Stomach smooth muscle (tissue), 2 donors: ENCODE data around the gene ERC2.

Experiments used
- H3K27ac ChIP-seq: one replicate; pipeline ENCODE4 v1.7.0; 2013; ENCODE audit warnings: mild to moderate bottlenecking, low read length, inconsistent platforms
- H3K27me3 ChIP-seq, 2 donors: one replicate each; pipeline ENCODE4 v1.7.0; 2013; ENCODE audit warnings: low read length in 2 of 2; ENCODE audit not compliant: insufficient read depth in 2 of 2, control insufficient read depth in 1 of 2
- H3K36me3 ChIP-seq, 2 donors: one replicate each; pipeline ENCODE4 v1.7.0; 2013; ENCODE audit warnings: low read length in 2 of 2; ENCODE audit not compliant: control insufficient read depth in 2 of 2, insufficient read depth in 2 of 2
- H3K4me1 ChIP-seq: one replicate; pipeline ENCODE4 v1.7.0; 2013; ENCODE audit warnings: low read length; ENCODE audit not compliant: control insufficient read depth, insufficient read depth
- H3K4me3 ChIP-seq, 2 donors: one replicate each; pipeline ENCODE4 v1.7.0; 2013; ENCODE audit warnings: low read length in 2 of 2
- H3K9ac ChIP-seq, 2 donors: one replicate each; pipeline ENCODE4 v1.7.0; 2013; ENCODE audit warnings: low read length in 2 of 2, mild to moderate bottlenecking in 1 of 2
- H3K9me3 ChIP-seq, 2 donors: one replicate each; pipeline ENCODE4 v1.7.0; 2013; ENCODE audit warnings: low read length in 2 of 2; ENCODE audit not compliant: control insufficient read depth in 2 of 2
- donor health status: healthy.
- donor health status: Pancreatic carcinoma.

ERC2 gene

DNA sequence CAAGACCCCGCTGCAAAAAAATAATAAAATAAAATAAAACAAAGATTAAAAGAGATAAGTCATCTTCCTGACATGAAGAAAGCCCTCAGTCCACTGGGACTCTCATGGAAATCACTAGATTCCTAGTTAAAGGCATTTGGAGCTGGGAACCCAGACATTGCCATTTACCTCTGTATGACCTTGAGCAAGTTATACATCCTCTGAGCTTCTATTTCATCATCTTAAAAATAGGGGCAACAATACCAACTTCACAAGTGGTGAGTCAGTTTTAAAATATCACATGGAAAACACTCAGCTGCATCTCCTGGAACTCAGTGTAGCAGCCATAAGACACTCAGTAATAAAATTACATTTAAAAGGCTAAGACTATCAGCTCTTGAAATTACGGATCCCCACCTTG is 334.8 kb downstream of the ERC2 start:
- Histone ChIP-seq H3K4me3 (no peak overlapping the region), H3K27ac (no peak overlapping the region)

DNA sequence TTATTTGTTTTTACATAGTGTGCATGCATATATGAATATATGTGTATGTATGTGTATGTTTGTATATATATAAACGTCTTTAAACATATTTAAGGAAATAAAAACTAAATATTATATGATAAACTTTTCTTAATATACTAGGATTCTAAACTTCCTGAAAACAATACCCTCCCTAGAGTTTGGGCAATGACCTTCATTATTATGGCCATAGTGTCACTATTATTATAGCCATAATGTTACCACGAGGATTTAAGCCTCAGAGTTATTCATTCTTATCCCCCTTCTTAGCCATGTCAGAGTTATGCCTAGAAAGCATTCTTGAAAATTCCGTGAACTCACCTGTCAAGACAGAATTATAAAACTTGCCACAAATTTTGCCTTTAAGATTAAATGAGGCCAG is 335.5 kb downstream of the ERC2 start:
- H3K27ac ChIP-seq: no peak overlapping the region
- no peaks in the 10 kb centered on the region for H3K36me3 ChIP-seq
- no peaks in the 10 kb centered on the region for H3K9me3 ChIP-seq
- no peak overlapping the region for H3K4me3 ChIP-seq
- H3K9ac ChIP-seq: no peak overlapping the region
- H3K27me3 ChIP-seq: no peaks in the 10 kb centered on the region
- H3K4me1 ChIP-seq: no peaks in the 10 kb centered on the region

More for the DNA sequence above, 334.8 kb downstream of the ERC2 start:
- Histone ChIP-seq H3K4me1 (no peaks in the 10 kb centered on the region), H3K36me3 (no peaks in the 10 kb centered on the region), H3K9ac (no peak overlapping the region), H3K9me3 (no peaks in the 10 kb centered on the region), H3K27me3 (no peaks in the 10 kb centered on the region)

DNA sequence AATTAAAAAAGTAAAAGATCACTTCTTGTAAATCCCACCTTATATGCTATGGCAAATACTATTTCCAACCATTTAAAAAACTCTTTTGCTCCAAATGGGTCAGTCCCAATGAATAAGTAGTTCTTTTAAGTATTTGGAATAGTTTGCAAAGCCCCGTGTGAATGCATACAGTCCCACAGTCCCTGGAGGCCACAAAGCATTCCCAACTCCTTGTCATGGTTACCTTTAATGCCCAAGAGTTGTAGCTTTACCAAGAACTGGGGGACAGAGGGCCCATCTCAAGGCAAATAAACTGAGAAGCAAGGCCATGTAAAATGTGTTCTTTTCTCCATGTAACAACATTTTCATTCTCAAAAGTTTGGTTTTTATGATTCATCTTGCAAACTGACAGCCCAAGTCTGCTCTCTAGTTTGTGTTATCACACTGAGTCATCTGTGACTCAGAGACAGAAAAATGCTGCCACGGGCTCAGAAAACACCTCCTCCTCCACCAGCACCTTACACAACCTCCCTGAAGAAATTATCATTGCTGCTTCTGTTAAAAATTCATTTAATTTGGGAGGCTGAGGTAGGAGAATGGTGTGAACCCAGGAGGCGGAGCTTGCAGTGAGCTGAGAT is 336.2 kb downstream of the ERC2 start:
- Histone ChIP-seq H3K4me1 (no peaks in the 10 kb centered on the region), H3K9me3 (no peaks in the 10 kb centered on the region), H3K9ac (no peak overlapping the region), H3K4me3 (no peak overlapping the region), H3K27ac (no peak overlapping the region), H3K36me3 (no peaks in the 10 kb centered on the region), H3K27me3 (no peaks in the 10 kb centered on the region)

DNA sequence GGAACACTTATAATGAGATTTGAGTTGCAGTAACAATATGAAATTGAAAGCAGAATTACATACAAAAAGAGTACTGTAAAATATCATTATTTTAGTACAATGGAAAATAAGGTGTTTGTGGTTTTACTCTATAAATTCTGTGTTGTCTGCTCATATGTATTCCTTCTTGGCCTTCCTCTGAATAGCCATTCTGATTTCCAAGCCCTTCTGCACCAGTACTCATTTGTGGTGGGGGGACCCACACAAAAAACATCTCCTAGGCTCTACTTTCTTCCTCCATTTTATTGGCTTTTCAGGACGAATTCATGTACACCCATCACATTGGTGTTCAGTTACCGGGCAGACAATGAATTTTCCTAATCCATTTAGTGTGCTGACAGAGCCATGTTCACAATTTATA is 338.2 kb downstream of the ERC2 start:
- no peaks in the 10 kb centered on the region for H3K9me3 ChIP-seq
- H3K27me3 ChIP-seq: peaks cover 0 to 2% of the 10 kb centered on the region in 2 donors
- no peak overlapping the region for H3K9ac ChIP-seq
- H3K36me3 ChIP-seq: no peaks in the 10 kb centered on the region
- H3K4me3 ChIP-seq: no peak overlapping the region
- H3K27ac ChIP-seq: no peak overlapping the region
- no peaks in the 10 kb centered on the region for H3K4me1 ChIP-seq

DNA sequence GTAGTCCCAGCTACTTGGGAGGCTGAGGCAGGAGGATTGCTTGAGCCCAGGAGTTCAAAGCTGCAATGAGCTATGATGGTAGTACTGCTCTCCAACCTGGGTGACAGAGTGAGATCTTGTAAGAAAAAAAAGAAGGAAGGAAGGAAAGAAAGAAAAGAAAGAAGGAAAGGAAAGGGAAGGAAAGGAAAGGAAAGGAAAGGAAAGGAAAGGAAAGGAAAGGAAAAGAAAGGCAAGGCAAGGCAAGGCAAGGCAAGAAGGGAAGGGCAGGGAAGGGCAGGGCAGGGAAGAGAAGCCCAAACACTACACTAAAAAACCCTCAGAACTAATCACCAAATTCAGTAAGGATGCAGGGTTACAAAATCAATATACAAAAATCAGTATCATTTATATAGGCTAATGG is 341.6 kb downstream of the ERC2 start:
- H3K27me3 ChIP-seq: peaks cover 0 to 2% of the 10 kb centered on the region in 2 donors
- H3K9ac ChIP-seq: no peak overlapping the region
- no peaks in the 10 kb centered on the region for H3K36me3 ChIP-seq
- no peaks in the 10 kb centered on the region for H3K4me1 ChIP-seq
- H3K4me3 ChIP-seq: no peak overlapping the region
- no peak overlapping the region for H3K27ac ChIP-seq
- no peaks in the 10 kb centered on the region for H3K9me3 ChIP-seq

DNA sequence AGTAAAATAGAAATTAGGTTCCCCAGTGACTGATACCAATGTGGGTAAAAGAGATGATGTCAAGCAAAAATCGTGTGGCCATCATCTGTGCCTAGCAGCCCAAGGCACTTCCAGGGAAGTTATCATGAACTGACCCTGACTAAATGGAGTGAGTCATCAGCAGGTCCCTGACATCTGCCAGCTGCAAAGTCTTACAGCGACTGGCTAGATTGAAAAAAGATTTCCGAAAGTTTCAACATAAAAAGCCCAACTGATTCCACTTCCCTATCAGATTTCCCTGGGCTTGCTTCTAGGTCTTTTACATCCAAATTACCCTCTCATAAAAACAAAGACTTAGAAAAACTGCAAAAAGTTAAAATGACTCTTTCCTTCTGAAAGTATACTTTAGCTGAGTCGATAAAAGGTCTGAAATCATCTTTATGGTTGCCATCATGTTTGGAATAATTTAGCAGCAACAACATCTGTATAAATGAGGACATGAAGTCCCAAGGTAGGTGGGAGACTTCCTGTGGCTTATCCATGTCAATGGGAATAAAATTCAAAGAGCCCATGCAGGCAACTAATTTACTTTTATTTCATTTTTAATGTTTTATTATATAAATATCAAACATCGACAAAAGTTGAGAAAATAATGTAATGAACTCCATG is 342.8 kb downstream of the ERC2 start:
- H3K27me3 ChIP-seq: peaks cover 0 to 2% of the 10 kb centered on the region in 2 donors
- H3K4me1 ChIP-seq: no peaks in the 10 kb centered on the region
- no peak overlapping the region for H3K4me3 ChIP-seq
- H3K27ac ChIP-seq: no peak overlapping the region
- no peaks in the 10 kb centered on the region for H3K9me3 ChIP-seq
- H3K9ac ChIP-seq: no peak overlapping the region
- H3K36me3 ChIP-seq: no peaks in the 10 kb centered on the region

DNA sequence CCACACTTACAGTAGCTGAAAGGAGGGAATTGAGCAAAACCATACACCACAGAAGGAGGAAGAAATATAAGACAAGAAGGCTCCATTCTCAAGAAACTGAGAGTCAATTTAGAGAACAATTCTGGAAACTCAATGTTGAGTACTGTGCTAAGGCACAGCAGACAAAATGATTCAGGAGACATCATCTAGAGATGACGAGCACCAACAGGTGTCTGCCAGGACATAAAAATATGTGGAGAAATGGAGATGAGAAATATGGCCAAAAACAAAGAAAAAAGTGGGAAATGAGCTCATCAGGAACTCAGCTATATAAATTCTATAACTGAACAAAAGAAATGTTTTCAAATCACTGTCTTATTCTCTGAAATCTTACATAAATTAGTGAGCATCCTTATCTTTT is 343.7 kb downstream of the ERC2 start:
- Histone ChIP-seq H3K27me3 (peaks cover 0 to 2% of the 10 kb centered on the region in 2 donors), H3K4me3 (no peak overlapping the region), H3K9me3 (no peaks in the 10 kb centered on the region), H3K4me1 (no peaks in the 10 kb centered on the region), H3K27ac (no peak overlapping the region), H3K36me3 (no peaks in the 10 kb centered on the region), H3K9ac (no peak overlapping the region)

DNA sequence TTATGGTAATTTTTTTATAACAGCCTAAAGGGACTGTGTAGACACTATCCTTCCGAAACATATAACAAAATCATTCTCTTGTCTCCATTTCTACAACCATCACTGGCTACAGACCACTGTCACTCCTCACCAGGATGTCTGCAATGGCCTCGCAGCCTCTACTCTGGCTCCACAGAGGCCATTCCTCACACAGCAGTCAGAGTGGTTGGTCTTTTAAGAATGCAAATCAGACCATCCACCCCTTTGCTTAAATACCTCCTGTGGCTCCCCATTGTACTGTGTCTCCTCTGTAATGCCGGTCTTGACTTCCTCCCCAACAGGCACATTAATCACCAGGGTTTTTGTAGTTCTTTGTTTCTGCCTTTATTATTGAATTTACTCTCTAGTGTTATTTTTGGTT is 344.8 kb downstream of the ERC2 start:
- no peak overlapping the region for H3K4me3 ChIP-seq
- no peaks in the 10 kb centered on the region for H3K4me1 ChIP-seq
- H3K9ac ChIP-seq: no peak overlapping the region
- H3K9me3 ChIP-seq: no peaks in the 10 kb centered on the region
- no peaks in the 10 kb centered on the region for H3K36me3 ChIP-seq
- H3K27ac ChIP-seq: no peak overlapping the region
- peaks cover 0 to 2% of the 10 kb centered on the region in 2 donors for H3K27me3 ChIP-seq

DNA sequence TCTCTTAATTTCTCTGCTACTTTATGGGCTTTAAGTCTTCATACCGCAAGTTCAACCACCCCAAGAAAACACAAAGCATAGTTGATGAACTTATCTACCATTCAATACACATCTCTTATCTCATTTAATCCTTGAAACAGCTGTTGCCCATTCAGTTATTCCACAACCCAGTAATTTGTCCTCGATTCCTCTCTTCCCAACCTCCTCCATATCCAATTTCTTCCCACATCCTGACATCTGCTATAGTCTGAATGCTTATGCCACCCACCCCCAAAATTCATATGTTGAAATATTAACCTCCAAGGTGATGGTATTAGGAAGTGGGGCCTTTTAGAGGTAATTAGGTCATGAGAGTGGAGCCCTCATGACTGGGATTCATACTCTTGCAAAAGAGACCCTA is 345.4 kb downstream of the ERC2 start:
- H3K27me3 ChIP-seq: peaks cover 0 to 2% of the 10 kb centered on the region in 2 donors
- no peak overlapping the region for H3K9ac ChIP-seq
- no peaks in the 10 kb centered on the region for H3K9me3 ChIP-seq

DNA sequence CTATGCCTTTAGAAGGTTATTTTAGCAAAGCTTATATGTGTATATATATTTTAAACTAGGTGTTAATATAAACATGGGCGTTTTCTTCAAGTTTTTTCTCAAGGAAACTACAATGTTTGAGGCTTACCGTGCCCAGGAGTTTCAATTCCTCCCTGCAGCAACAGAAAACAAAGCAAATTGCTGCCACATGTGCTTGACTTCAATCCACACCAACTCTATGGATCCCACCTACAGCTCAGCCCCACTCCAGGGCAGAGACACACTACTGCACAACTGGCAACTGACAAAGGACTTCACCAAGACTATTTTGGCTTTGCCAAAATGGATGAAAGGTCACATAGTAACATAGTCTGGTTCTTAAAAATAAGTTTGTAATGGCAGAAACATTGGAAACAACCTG is 346.6 kb downstream of the ERC2 start:
- Histone ChIP-seq H3K27ac (no peak overlapping the region), H3K4me3 (no peak overlapping the region), H3K9me3 (no peaks in the 10 kb centered on the region), H3K27me3 (peaks cover 0 to 2% of the 10 kb centered on the region in 2 donors), H3K9ac (no peak overlapping the region), H3K36me3 (no peaks in the 10 kb centered on the region), H3K4me1 (no peaks in the 10 kb centered on the region)

More for the DNA sequence above, 345.4 kb downstream of the ERC2 start:
- no peak overlapping the region for H3K27ac ChIP-seq
- H3K4me1 ChIP-seq: no peaks in the 10 kb centered on the region
- H3K36me3 ChIP-seq: no peaks in the 10 kb centered on the region
- H3K4me3 ChIP-seq: no peak overlapping the region

DNA sequence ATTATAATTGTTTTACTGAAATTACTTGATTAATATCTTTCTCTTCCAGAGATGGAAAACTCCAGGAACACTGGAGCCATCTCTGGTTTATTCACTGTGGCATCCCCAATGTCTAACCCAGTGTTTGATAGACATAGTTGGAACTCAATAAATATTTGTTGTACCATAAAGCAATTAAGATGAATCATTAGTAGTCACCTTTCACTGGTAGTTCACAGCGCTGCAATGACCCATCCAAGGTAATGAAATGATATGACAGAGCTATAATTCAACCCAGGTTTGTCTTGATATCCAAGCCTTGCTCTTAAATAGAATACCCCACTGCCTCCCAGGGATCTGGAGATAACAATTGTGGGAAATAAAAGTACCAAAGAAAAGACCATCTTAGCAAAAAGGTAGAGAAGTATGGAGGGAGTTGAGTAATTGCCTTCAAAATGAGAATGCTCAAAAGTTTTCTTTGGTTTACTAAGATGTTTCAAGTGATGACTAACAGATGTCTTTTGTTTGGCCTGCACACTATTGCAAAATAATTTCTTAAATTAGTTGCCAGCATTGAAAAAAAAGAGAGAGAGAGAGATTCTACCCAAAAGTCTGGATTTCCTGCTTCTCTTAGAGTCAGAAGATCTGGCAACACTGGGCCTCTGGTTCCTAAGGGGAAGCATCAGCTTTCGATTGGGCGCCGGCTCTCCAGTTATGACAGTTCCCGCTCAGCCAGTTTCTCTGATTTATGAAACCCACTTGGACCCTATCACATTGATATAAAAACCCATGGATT is 348.5 kb downstream of the ERC2 start:
- H3K9me3 ChIP-seq: peaks cover 5 to 7% of the 10 kb centered on the region in 2 donors
- no peak overlapping the region for H3K9ac ChIP-seq
- H3K27ac ChIP-seq: no peak overlapping the region
- no peaks in the 10 kb centered on the region for H3K36me3 ChIP-seq
- no peaks in the 10 kb centered on the region for H3K27me3 ChIP-seq
- no peaks in the 10 kb centered on the region for H3K4me1 ChIP-seq
- no peak overlapping the region for H3K4me3 ChIP-seq
